Prostate gland (tissue), 2 donors: Measurements from ENCODE around the gene PCDH12. TPM values are rescaled to one million over a fixed set of nuclear protein-coding genes. Genes with fewer than 3 reads are reported as not detected.

ENCODE experiments used
- DNase-seq: peaks from one replicate; pipeline ENCODE4 v3.0.0-alpha.2; 2019; ENCODE audit warnings: low spot score
- H3K27ac ChIP-seq, 2 donors: fragments of 200-600 bp; sonication (generic); 2 replicates each; pipeline ENCODE4 v1.5.1; 2017 to 2019
- H3K27me3 ChIP-seq: fragments of 200-600 bp; sonication (generic); replicated peaks from 2 replicates; pipeline ENCODE4 v1.5.1; 2019; ENCODE audit not compliant: insufficient read depth
- H3K36me3 ChIP-seq, 2 donors: fragments of 200-600 bp; sonication (generic); 1 replicate in 1 of 2; 2 replicates in 1 of 2; pipeline versions ENCODE4 v1.5.1 to v1.8.1; 2017 to 2019
- H3K4me1 ChIP-seq: fragments of 200-600 bp; sonication (generic); replicated peaks from 2 replicates; pipeline ENCODE4 v1.5.1; 2019
- H3K4me3 ChIP-seq, 2 donors: fragments of 200-600 bp; sonication (generic); 2 replicates each; pipeline ENCODE4 v1.5.1; 2017 to 2019
- H3K9me3 ChIP-seq: fragments of 200-600 bp; sonication (generic); 2 replicates; pipeline ENCODE4 v1.5.1; 2017
- POLR2A ChIP-seq: fragments of 450-650 bp; IDR thresholded peaks from one replicate; pipeline ENCODE4 v1.6.1; 2016; ENCODE audit warnings: antibody characterized with exemption, mild to moderate bottlenecking
- POLR2AphosphoS5 ChIP-seq: sonication (generic); formaldehyde crosslinking; IDR thresholded peaks from one replicate; pipeline ENCODE4 v1.6.1; 2017; ENCODE audit warnings: antibody characterized with exemption
- WGBS: methylation state at CpG from one replicate; pipeline ENCODE4 v1.1.5; 2018; 5-methylcytosine and 5-hydroxymethylcytosine counted together
- intact Hi-C: fragments of 100-400 bp; cut with DNase I; formaldehyde crosslinking; loops from one replicate; pipeline ENCODE4 v1.14.2; 2022
- total RNA-seq, 2 donors: library from RNA; depleted of rRNA; stranded (reverse); fragments of >200 nt; gene quantifications; one replicate each; pipeline ENCODE4 v1.1.0, GENCODE V29; 2016
- TF ChIP-seq, protein P1 (sequence below), 4 experiments: fragments of 200-600 bp in 2 of 4; fragments of 450-650 bp in 2 of 4; sonication (generic) in 2 of 4; IDR thresholded peaks; 1 replicate in 3 of 4; 2 replicates in 1 of 4; pipeline ENCODE4 v1.5.1; 2016 to 2019; ENCODE audit warnings: antibody characterized with exemption in 4 of 4, mild to moderate bottlenecking in 2 of 4, moderate library complexity in 2 of 4

The PCDH12 gene
- total RNA-seq, 2 donors from 2014 or later = 0.82 to 1.4 TPM

DNA sequence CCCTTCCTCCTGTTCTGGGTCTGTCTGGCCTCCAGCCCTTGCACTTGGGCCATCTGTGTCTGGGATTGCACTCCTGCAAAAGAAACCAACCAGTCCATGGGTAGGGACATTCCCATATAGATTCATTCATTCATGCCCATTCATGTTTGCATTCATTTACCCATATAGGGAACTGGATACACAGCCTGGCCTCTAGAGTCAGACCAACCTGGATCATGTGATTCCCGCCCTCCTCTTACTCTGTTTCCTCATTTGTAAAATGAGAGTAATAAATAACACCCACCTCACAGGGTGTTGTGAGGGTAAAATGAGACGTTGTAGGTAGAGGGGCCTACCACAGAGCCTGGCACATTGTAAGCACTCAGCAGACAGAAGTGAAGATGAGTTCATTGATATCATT lies 8.5 kb downstream of the PCDH12 start:
- Histone ChIP-seq H3K27me3 (no peaks in the 10 kb centered on the region), H3K4me3 (no peak overlapping the region), H3K27ac (no peak overlapping the region), H3K9me3 (no peaks in the 10 kb centered on the region), H3K36me3 (no peaks in the 10 kb centered on the region), H3K4me1 (no peaks in the 10 kb centered on the region)
- DNase-seq = no peak
- intact Hi-C loops = no loop called here
- 78% methylated on average over 2 of the region's 2 CpGs for WGBS
- TF ChIP-seq POLR2AphosphoS5 (no peak), POLR2A (no peak)
- TF ChIP-seq, protein P1, sequence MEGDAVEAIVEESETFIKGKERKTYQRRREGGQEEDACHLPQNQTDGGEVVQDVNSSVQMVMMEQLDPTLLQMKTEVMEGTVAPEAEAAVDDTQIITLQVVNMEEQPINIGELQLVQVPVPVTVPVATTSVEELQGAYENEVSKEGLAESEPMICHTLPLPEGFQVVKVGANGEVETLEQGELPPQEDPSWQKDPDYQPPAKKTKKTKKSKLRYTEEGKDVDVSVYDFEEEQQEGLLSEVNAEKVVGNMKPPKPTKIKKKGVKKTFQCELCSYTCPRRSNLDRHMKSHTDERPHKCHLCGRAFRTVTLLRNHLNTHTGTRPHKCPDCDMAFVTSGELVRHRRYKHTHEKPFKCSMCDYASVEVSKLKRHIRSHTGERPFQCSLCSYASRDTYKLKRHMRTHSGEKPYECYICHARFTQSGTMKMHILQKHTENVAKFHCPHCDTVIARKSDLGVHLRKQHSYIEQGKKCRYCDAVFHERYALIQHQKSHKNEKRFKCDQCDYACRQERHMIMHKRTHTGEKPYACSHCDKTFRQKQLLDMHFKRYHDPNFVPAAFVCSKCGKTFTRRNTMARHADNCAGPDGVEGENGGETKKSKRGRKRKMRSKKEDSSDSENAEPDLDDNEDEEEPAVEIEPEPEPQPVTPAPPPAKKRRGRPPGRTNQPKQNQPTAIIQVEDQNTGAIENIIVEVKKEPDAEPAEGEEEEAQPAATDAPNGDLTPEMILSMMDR (IDR thresholded peaks at IDR 0.05) = no peak

DNA sequence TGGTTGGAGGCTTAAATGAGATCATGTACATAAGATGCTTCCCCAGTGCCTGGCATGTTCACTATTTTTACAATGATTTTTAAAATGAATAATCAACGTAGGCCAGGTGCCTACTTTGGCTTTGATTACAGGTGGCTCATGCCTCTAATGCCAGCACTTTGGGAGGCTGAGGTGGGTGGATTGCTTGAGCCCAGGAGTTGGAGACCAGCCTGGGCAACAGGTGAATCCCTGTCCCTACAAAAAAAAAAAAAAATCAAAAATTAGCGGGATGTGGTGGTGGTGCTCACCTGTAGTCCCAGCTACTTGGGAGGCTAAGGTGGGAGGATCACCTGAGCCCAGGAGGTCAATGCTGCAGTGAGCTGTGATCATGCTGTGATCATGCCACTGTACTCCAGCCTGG lies 9.2 kb downstream of the PCDH12 start:
- Histone ChIP-seq H3K4me1 (no peaks in the 10 kb centered on the region), H3K4me3 (no peak overlapping the region), H3K27me3 (no peaks in the 10 kb centered on the region), H3K27ac (no peak overlapping the region), H3K9me3 (no peaks in the 10 kb centered on the region), H3K36me3 (no peaks in the 10 kb centered on the region)
- intact Hi-C loops = no loop called here
- no peak for DNase-seq
- 86% methylated on average over 2 of the region's 2 CpGs for WGBS
- TF ChIP-seq POLR2A = no peak
- no peak for TF ChIP-seq POLR2AphosphoS5
- TF ChIP-seq, protein P1 (IDR thresholded peaks at IDR 0.05) = no peak

DNA sequence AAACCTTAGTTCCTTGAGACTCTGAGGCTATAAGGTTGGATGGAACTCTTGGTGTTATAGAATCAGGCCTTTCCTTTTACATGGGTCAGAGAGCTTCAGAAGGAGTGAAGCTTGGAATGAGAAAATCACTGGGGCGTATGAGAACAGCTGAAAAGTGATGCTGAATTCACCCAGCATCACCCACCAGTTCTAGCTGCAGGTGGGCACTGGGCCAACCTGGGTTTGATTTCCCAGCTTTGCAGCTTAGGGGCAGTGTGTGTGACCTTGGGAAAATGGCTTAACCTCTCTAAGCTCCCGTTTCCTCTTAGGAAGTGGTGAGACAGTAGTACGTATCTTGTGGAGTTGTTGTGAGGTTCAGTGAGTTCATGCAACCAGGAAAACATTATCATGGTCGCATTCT lies 10.7 kb downstream of the PCDH12 start:
- intact Hi-C loops = no loop called here
- 91% methylated on average over 4 of the region's 4 CpGs for WGBS
- no peak for DNase-seq
- TF ChIP-seq POLR2AphosphoS5 = no peak
- TF ChIP-seq, protein P1 (IDR thresholded peaks at IDR 0.05) = no peak
- no peak for TF ChIP-seq POLR2A
- no peaks in the 10 kb centered on the region for H3K36me3 ChIP-seq
- H3K27me3 ChIP-seq = no peaks in the 10 kb centered on the region
- no peak overlapping the region for H3K27ac ChIP-seq
- H3K9me3 ChIP-seq = no peaks in the 10 kb centered on the region
- no peaks in the 10 kb centered on the region for H3K4me1 ChIP-seq
- H3K4me3 ChIP-seq = no peak overlapping the region

DNA sequence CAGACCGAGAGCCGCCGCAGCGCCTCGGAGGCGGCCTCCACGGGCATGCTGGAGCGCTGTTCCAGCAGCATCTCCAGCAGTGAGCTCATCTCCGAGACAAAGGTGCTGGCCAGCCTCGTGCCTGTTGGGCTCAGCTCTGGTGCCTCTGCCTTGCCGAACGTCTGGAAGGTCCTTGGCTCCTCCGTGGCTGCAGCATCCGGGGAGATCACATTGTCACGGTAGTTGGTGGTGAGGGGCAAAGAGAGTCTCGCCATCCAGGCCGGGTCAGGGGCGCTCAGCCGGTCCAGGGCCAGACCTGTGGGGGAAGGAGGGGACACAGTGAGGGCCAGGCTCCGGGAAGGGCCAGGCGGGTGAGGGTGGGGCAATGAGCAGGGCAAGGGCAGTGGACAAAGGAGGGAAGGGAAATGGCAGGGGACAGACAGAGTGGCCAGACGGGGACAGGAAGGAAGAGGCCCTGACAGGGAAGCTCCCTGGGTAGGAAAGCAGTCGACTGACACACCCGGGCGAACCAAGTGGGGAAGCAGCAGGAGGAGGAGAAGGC lies 12.4 kb downstream of the PCDH12 start:
- H3K4me1 ChIP-seq = no peaks in the 10 kb centered on the region

DNA sequence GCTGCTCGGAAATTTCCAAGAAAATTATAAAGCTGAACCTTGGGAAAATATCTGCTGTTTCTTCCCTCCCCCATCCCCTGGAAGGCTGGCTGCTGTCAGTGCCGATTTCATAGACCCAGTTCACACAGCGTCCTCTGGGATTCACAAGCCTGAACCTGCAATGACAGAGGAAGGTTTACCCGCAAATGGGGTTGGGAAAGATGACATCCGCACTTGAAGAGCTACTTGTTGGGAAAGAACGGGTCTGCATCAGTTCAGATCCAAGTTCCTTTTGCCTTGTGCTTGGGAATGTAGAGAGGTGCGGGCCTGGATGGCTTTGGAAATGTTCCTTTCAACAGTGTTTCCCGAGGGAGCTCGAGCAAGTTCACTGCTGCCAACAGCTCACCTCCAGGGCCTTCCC lies 13.9 kb downstream of the PCDH12 start:
- TF ChIP-seq, protein P1 (IDR thresholded peaks at IDR 0.05) = no peak
- TF ChIP-seq POLR2AphosphoS5 = no peak
- no peak for TF ChIP-seq POLR2A
- no peak overlapping the region for H3K27ac ChIP-seq
- 58% methylated on average over 9 of the region's 9 CpGs for WGBS

More for the DNA sequence above, 12.4 kb downstream of the PCDH12 start:
- Histone ChIP-seq H3K27ac (no peak overlapping the region), H3K36me3 (no peaks in the 10 kb centered on the region), H3K4me3 (no peak overlapping the region), H3K9me3 (no peaks in the 10 kb centered on the region), H3K27me3 (no peaks in the 10 kb centered on the region)
- intact Hi-C loops = no loop called here
- whole genome bisulfite sequencing = 33% methylated on average over 22 of the region's 25 CpGs
- TF ChIP-seq POLR2A (no peak), POLR2AphosphoS5 (no peak)
- TF ChIP-seq, protein P1 (IDR thresholded peaks at IDR 0.05) = no peak
- no peak for DNase-seq

More for the DNA sequence above, 13.9 kb downstream of the PCDH12 start:
- Histone ChIP-seq H3K4me1 (no peaks in the 10 kb centered on the region), H3K27me3 (no peaks in the 10 kb centered on the region), H3K4me3 (no peak overlapping the region), H3K9me3 (no peaks in the 10 kb centered on the region), H3K36me3 (no peaks in the 10 kb centered on the region)
- intact Hi-C loops = no loop called here
- DNase-seq = no peak
